HepG2 (cell line): ENCODE results near the gene TFCP2L1.

Experiments
- ATF1 ChIP-seq: IDR thresholded peaks from 2 replicates; pipeline ENCODE4 v1.6.1; 2016; ENCODE audit warnings: mild to moderate bottlenecking, control low read depth
- DNMT1 ChIP-seq: sonication (generic); formaldehyde crosslinking; IDR thresholded peaks from 2 replicates; pipeline ENCODE4 v1.5.1; 2020; ENCODE audit warnings: mild to moderate bottlenecking, missing genetic modification reagents
- HES4 ChIP-seq: sonication (generic); formaldehyde crosslinking; IDR thresholded peaks from 2 replicates; pipeline ENCODE4 v1.9.0; 2021; ENCODE audit warnings: mild to moderate bottlenecking, missing genetic modification reagents, borderline replicate concordance
- KAT2B ChIP-seq: fragments of 150-350 bp; IDR thresholded peaks from 2 replicates; pipeline ENCODE4 v1.6.1; 2014; ENCODE audit warnings: low read depth, low read length, borderline replicate concordance
- POLR2A ChIP-seq, 2 experiments: IDR thresholded peaks; 2 replicates each; pipeline ENCODE4 v1.6.1; 2011; ENCODE audit warnings: low read depth in 2 of 2, low read length in 2 of 2, mild to moderate bottlenecking in 1 of 2, moderate library complexity in 1 of 2; ENCODE audit not compliant: insufficient read depth in 1 of 2
- RFX5 ChIP-seq: IDR thresholded peaks from 2 replicates; pipeline ENCODE4 v1.6.1; 2011; ENCODE audit warnings: low read depth, low read length, improper control_type of control experiment

- TF ChIP-seq RFX5, result no peak
- TF ChIP-seq POLR2A (IDR thresholded peaks at IDR 0.05; ENCODE audit: insufficient read depth in 1 of 2, low read depth in 2 of 2, low read length in 2 of 2), result no peak
- no peak for TF ChIP-seq ATF1
- no peak for TF ChIP-seq DNMT1 (CRISPR knock-in tag)
- no peak for TF ChIP-seq HES4
- no peak for TF ChIP-seq KAT2B
Measured at GRCh38 chr2:121219866-121220265, 65.1 kb downstream of the TFCP2L1 start.
